CD14-positive monocyte (primary cell): ENCODE data around the gene BLOC1S4. TPM values are rescaled to one million over a fixed set of nuclear protein-coding genes. Genes with fewer than 3 reads are reported as not detected.

Experiments used
- DNase-seq, 3 donors: peaks; one replicate each; pipeline ENCODE4 v3.0.0-alpha.2; 2011 to 2022
- H2AFZ ChIP-seq: 2 replicates; pipeline ENCODE4 v1.6.0; 2012; ENCODE audit warnings: mild to moderate bottlenecking, low read depth, low read length, inconsistent platforms; ENCODE audit not compliant: insufficient read depth, poor library complexity, severe bottlenecking
- H3K27ac ChIP-seq, 2 donors: 1 replicate in 1 of 2; 2 replicates in 1 of 2; pipeline ENCODE4 v1.5.1; 2012 to 2013; ENCODE audit warnings: low read length in 2 of 2, control low read depth in 1 of 2, inconsistent platforms in 1 of 2, low read depth in 1 of 2, mild to moderate bottlenecking in 1 of 2
- H3K27me3 ChIP-seq, 2 donors: one replicate each; pipeline versions ENCODE4 v1.6.0 to v1.6.1; 2011 to 2013; ENCODE audit warnings: low read length in 2 of 2; ENCODE audit not compliant: control insufficient read depth in 2 of 2, insufficient read depth in 2 of 2
- H3K36me3 ChIP-seq, 2 donors: replicated peaks in 1 of 2; 1 replicate in 1 of 2; 2 replicates in 1 of 2; pipeline versions ENCODE4 v1.5.1 to v1.6.1; 2012 to 2013; ENCODE audit warnings: low read length in 2 of 2, control low read depth in 1 of 2, inconsistent platforms in 1 of 2, mild to moderate bottlenecking in 1 of 2; ENCODE audit not compliant: insufficient read depth in 2 of 2, control insufficient read depth in 1 of 2
- H3K4me1 ChIP-seq, 2 donors: 1 replicate in 1 of 2; 2 replicates in 1 of 2; pipeline versions ENCODE4 v1.5.1 to v1.6.1; 2012 to 2013; ENCODE audit warnings: low read length in 2 of 2, control low read depth in 1 of 2, inconsistent platforms in 1 of 2, mild to moderate bottlenecking in 1 of 2, moderate library complexity in 1 of 2; ENCODE audit not compliant: insufficient read depth in 2 of 2, control insufficient read depth in 1 of 2
- H3K4me2 ChIP-seq: replicated peaks from 2 replicates; pipeline ENCODE3; 2012; ENCODE audit warnings: low read length, moderate library complexity, mild to moderate bottlenecking; ENCODE audit not compliant: poor library complexity, severe bottlenecking; ENCODE audit errors: extremely low read depth
- H3K4me3 ChIP-seq, 3 experiments: fragments of 200-600 bp in 1 of 3; sonication (generic) in 1 of 3; replicated peaks in 1 of 3; 1 replicate in 2 of 3; 2 replicates in 1 of 3; pipeline ENCODE4 v1.5.1; 2011 to 2013; ENCODE audit warnings: low read length in 3 of 3, mild to moderate bottlenecking in 3 of 3, control low read depth in 2 of 3, low read depth in 2 of 3, inconsistent platforms in 1 of 3, moderate library complexity in 1 of 3
- H3K79me2 ChIP-seq: 2 replicates; pipeline ENCODE4 v1.6.0; 2012; ENCODE audit warnings: mild to moderate bottlenecking, control low read depth, inconsistent platforms, low read length, moderate library complexity; ENCODE audit not compliant: insufficient read depth
- H3K9ac ChIP-seq: 2 replicates; pipeline ENCODE4 v1.6.0; 2017; ENCODE audit warnings: low read length, mild to moderate bottlenecking; ENCODE audit not compliant: insufficient read depth, poor library complexity, severe bottlenecking
- H3K9me3 ChIP-seq, 2 donors: replicated peaks in 1 of 2; 1 replicate in 1 of 2; 2 replicates in 1 of 2; pipeline versions ENCODE4 v1.5.1 to v1.6.1; 2012 to 2013; ENCODE audit warnings: low read length in 2 of 2, control low read depth in 1 of 2; ENCODE audit not compliant: control insufficient read depth in 1 of 2, insufficient read depth in 1 of 2
- H4K20me1 ChIP-seq: 2 replicates; pipeline ENCODE4 v1.6.0; 2012; ENCODE audit warnings: mild to moderate bottlenecking, low read length, control low read depth, moderate library complexity; ENCODE audit not compliant: insufficient read depth
- H3K27ac Mint-ChIP-seq, 7 donors: one replicate each; pipeline ENCODE4 v1.8.0; 2020; ENCODE audit warnings: mild to moderate bottlenecking in 7 of 7, mixed read lengths in 7 of 7, moderate library complexity in 6 of 7, inconsistent platforms in 2 of 7
- H3K27me3 Mint-ChIP-seq, 3 donors: one replicate each; pipeline ENCODE4 v1.8.0; 2021 to 2022; ENCODE audit warnings: low read depth in 3 of 3, mild to moderate bottlenecking in 3 of 3, mixed read lengths in 3 of 3, moderate library complexity in 3 of 3, inconsistent platforms in 1 of 3
- H3K36me3 Mint-ChIP-seq, 2 donors: one replicate each; pipeline ENCODE4 v1.8.0; 2020; ENCODE audit warnings: mixed read lengths in 2 of 2, inconsistent platforms in 1 of 2, mild to moderate bottlenecking in 1 of 2
- H3K4me1 Mint-ChIP-seq: one replicate; pipeline ENCODE4 v1.8.0; 2020; ENCODE audit warnings: mild to moderate bottlenecking, mixed read lengths
- H3K4me3 Mint-ChIP-seq, 2 donors: one replicate each; pipeline ENCODE4 v1.8.0; 2020; ENCODE audit warnings: mild to moderate bottlenecking in 2 of 2, mixed read lengths in 2 of 2, moderate library complexity in 1 of 2
- H3K9me3 Mint-ChIP-seq, 7 donors: one replicate each; pipeline ENCODE4 v1.8.0; 2020 to 2022; ENCODE audit warnings: mixed read lengths in 7 of 7, mild to moderate bottlenecking in 6 of 7, moderate library complexity in 6 of 7, inconsistent platforms in 2 of 7
- CTCF ChIP-seq: fragments of 200-600 bp; IDR thresholded peaks from one replicate; pipeline ENCODE4 v1.8.0; 2022; ENCODE audit warnings: antibody characterized with exemption, mild to moderate bottlenecking
- WGBS: methylation state at CpG from one replicate; pipeline ENCODE4 v1.1.5; 2013; ENCODE audit warnings: missing lambda C conversion rate; ENCODE audit not compliant: insufficient coverage; 5-methylcytosine and 5-hydroxymethylcytosine counted together
- intact Hi-C, 2 donors: fragments of 100-400 bp; cut with micrococcal nuclease; formaldehyde crosslinking; loops; one replicate each; pipeline versions ENCODE4 v1.15.0 to v1.15.1; 2023
- polyA plus RNA-seq, 3 donors: library from polyadenylated mRNA; depleted of rRNA in 1 of 3; unstranded in 2 of 3; stranded (reverse) in 1 of 3; fragments of 300-500 nt in 2 of 3; fragments of >200 nt in 1 of 3; fragmentation: Illumina TruSeq in 2 of 3; gene quantifications; 1 replicate in 2 of 3; 2 replicates in 1 of 3; pipeline ENCODE4 v1.2.3, GENCODE V29; 2012 to 2021

The BLOC1S4 gene
- polyA plus RNA-seq, 3 donors, result 6.7 to 30.9 (median 20.1) TPM

- H3K27ac ChIP-seq, result no peak overlapping the region
- Mint-ChIP-seq H3K27ac (no peak overlapping the region), H3K4me3 (peak overlapping the region in 1 of 2 donors; percentile 19), H3K4me1 (peaks cover 1% of the 10 kb centered on the region), H3K36me3 (no peaks in the 10 kb centered on the region), H3K27me3 (peaks cover 8 to 22% (median 16%) of the 10 kb centered on the region in 3 donors), H3K9me3 (peaks cover 0 to 7% (median 0%) of the 10 kb centered on the region in 7 donors)
- no peak overlapping the region for H3K9ac ChIP-seq
- no peak for DNase-seq
- intact Hi-C loops, result no loop called here
- no peaks in the 10 kb centered on the region for H3K36me3 ChIP-seq
- no peak overlapping the region for H2AFZ ChIP-seq
- no peak overlapping the region for H3K4me3 ChIP-seq
- H3K4me1 ChIP-seq, result no peaks in the 10 kb centered on the region
- H3K4me2 ChIP-seq, result no peak overlapping the region
- no peaks in the 10 kb centered on the region for H4K20me1 ChIP-seq
- no peaks in the 10 kb centered on the region for H3K27me3 ChIP-seq
- no peak for TF ChIP-seq CTCF
- no peaks in the 10 kb centered on the region for H3K79me2 ChIP-seq
- 89% methylated on average over 1 of the region's 4 CpGs for WGBS
- no peaks in the 10 kb centered on the region for H3K9me3 ChIP-seq
Observed at GRCh38 chr4:6739920-6740319, 23.9 kb downstream of the BLOC1S4 start.

- 95% methylated on average over 8 of the region's 8 CpGs for WGBS
- intact Hi-C loops, result no loop called here
- H3K36me3 Mint-ChIP-seq, result no peaks in the 10 kb centered on the region
Observed at GRCh38 chr4:6740347-6740746, 24.4 kb downstream of the BLOC1S4 start.

More at GRCh38 chr4:6740347-6740746, 24.4 kb downstream of the BLOC1S4 start:
- TF ChIP-seq CTCF, result no peak
- no peak overlapping the region for H3K4me2 ChIP-seq
- no peak overlapping the region for H2AFZ ChIP-seq
- no peak for DNase-seq
- no peaks in the 10 kb centered on the region for H3K36me3 ChIP-seq
- no peaks in the 10 kb centered on the region for H3K79me2 ChIP-seq
- H3K27me3 Mint-ChIP-seq, result peaks cover 8 to 22% (median 16%) of the 10 kb centered on the region in 3 donors
- no peaks in the 10 kb centered on the region for H3K27me3 ChIP-seq
- H3K4me3 ChIP-seq, result no peak overlapping the region
- H3K27ac ChIP-seq, result no peak overlapping the region
- H3K9me3 ChIP-seq, result no peaks in the 10 kb centered on the region
- H3K4me3 Mint-ChIP-seq, result no peak overlapping the region
- H3K4me1 ChIP-seq, result no peaks in the 10 kb centered on the region
- no peak overlapping the region for H3K9ac ChIP-seq
- H4K20me1 ChIP-seq, result no peaks in the 10 kb centered on the region
- H3K4me1 Mint-ChIP-seq, result peaks cover 1% of the 10 kb centered on the region
- peaks cover 0 to 7% (median 0%) of the 10 kb centered on the region in 7 donors for H3K9me3 Mint-ChIP-seq
- no peak overlapping the region for H3K27ac Mint-ChIP-seq
